HG03060 (cell line): ENCODE data around the gene TMEM259.

ENCODE experiments used
- ATAC-seq: cut with Tn5 transposase; IDR thresholded peaks from one replicate; pipeline ENCODE4 v1.9.1; 2021; ENCODE audit warnings: low read depth, moderate number of reproducible peaks; ENCODE audit not compliant: unreplicated experiment

Gene TMEM259

GRCh38 chr19:990746-991145 is 30.2 kb downstream of the TMEM259 start:
- no peak for ATAC-seq

DNA sequence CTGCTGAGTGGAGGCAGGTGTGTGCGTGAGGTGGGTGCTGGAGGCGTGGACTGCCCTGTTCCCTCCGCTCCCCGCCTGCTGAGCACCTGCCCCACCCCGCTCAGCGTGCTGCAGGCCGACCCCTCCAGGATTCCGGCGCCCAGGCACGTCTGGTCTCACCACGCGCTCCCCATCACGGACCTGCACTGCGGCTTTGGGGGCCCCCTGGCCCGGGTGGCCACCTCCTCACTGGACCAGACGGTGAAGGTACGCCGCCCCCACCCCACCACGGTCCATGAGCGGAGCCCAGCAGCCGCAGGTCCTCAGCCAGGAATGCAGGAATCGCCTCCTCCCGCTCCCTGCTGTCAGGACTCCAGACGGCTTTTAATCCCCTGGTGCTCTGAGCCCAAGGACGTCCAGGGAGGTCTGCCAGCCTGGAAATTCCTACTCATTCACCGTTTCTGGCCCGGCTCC is 30.8 kb downstream of the TMEM259 start:
- no peak for ATAC-seq

- no peak for ATAC-seq
Measured at GRCh38 chr19:989381-990081, 31.4 kb downstream of the TMEM259 start.

GRCh38 chr19:988510-988909 is 32.4 kb downstream of the TMEM259 start:
- no peak for ATAC-seq

- ATAC-seq = no peak
Measured at GRCh38 chr19:988081-988480, 32.8 kb downstream of the TMEM259 start.

DNA sequence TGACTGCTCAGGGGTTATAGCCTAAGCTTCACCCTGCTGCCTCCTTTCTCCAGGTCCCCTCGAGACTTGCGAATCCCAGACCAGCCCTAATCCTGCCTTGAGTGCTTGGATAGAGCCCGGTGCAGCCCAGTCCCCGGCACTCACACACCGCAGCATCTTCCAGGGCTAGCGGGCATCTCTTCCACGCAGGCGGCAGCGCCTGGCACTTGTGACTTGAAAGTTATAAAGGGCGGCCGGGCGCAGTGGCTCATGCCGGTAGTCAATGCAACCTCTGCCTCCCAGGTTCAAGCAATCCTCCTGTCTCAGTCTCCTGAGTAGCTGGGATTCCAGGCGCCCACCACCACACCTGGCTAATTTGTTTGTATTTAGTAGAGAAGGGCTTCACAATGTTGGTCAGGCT is 34.8 kb downstream of the TMEM259 start:
- no peak for ATAC-seq

GRCh38 chr19:984165-984967 is 36.6 kb downstream of the TMEM259 start, which contains the start of gene WDR18:
Gene WDR18 (plus strand): TSS chr19:984345. CDS start chr19:984354, 9 bp downstream.
- ATAC-seq = no peak

GRCh38 chr19:982567-983170 is 38.3 kb downstream of the TMEM259 start:
- no peak for ATAC-seq

GRCh38 chr19:980133-980998 is 40.6 kb downstream of the TMEM259 start:
- ATAC-seq = no peak

- ATAC-seq = no peak
Measured at GRCh38 chr19:979318-979741, 41.6 kb downstream of the TMEM259 start.

DNA sequence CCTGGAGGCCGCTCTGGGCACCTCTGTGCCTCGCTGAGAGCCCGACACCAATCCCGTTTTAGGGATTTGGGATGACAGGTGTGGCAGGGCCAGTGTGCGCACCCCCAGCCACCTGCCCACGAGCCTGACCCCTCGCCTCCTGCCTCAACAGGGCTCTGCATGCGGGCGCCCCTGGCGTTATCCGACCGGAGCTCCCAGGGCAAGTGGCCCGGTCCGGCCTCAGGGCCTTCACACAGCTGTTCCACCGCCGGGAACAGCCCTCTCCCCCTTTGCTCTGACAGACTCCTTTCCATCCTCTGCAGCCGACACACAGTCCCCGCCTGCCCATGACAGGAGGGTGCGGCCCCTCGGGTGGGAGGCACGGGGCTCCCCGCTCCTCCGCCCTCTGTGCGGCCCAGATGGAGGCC is 43.9 kb downstream of the TMEM259 start:
- no peak for ATAC-seq

GRCh38 chr19:976476-976875 is 44.4 kb downstream of the TMEM259 start:
- no peak for ATAC-seq

DNA sequence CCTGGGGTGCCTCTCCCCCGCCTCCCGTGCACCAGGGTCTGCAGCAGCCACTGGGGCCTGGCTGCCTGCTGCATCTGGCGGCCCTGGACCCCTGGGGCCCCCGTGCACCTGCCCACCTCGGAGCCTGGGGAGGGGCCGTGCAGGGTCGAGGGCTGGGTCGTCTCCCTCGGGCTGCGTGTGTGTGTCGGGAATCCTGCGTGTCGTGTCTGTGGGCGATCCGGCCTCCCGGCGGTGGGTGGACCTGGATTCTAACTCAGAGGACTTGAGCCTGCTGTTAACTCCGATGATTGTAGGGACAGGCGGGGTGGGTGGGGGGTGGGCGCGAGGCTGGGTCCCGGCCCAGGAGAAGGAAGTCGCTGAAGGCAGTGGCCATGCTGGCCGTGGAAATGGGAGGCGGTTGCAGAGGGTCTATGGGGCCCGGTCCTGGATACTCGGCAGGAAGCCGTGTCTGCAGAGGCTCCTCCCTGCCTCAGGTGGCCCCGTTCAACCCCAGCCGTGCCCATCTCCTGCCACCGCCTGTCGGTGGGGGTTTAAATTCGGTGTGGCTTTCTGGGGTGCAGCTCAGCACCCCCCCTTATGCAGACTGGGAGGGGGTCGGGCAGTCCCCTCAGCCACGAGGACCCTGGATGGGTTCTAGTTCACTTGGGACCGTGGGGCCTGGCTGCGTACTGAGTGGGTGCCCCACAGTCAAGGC is 46.2 kb downstream of the TMEM259 start:
- ATAC-seq = no peak

DNA sequence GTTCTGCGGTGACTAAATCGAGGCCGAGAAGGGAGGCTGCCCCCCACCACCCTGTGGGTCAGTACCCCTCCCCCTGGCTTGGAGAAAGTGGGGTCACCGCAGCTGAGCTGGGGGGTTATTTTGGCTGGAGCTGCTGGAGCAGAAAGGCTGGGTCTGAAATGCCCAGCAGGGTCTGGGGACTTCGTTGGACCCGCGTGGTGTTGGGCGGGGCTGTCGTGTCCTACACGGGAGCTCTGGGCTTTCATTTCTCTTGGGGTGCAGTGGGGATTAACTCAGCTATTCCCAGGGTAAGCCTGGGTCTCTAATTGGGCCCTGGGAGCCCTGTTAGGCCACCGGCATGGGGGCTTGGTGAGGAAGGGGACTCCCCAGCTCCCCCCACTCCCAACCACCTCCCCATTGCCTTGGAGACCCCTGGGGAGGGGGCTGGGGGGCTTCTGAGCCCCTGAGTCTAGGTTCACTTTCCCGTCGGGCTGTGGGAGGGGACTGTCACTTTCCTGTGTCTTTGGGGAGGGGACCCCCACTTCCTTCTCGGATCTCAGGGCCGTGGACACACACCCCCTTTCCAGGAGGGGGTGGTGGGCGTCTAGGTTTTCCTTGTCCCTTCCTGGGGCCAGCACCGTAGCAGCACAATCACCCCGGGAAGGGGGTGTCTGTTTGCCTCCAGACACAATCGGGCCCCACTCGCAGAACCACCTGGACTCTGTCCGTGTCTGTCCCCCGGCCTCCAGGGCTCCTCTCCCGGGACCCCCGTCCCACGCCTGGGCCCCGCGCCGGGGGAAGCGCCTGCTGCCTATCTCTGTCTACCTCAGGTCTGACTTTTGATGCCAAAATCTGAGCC is 47.0 kb downstream of the TMEM259 start:
- no peak for ATAC-seq

- no peak for ATAC-seq
Measured at GRCh38 chr19:972281-972680, 48.6 kb downstream of the TMEM259 start.

DNA sequence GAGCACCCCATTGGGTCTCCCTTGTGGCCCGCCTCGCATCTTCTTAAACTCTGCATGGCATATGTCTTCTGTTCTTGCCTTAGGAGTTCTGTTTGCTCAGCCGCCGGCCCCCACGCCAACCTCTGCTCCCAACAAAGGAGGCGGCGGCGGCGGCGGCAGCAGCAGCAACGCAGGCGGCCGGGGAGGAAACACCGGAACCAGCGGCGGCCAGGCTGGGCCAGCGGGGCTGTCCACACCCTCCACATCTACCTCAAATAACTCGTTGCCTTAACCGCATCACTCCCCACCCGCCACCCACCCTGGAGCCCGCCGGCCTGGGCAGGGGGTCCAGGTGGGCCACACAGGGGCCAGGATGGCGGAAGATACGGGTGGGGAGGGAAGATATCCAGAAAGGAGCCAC is 49.1 kb downstream of the TMEM259 start:
- ATAC-seq = no peak

DNA sequence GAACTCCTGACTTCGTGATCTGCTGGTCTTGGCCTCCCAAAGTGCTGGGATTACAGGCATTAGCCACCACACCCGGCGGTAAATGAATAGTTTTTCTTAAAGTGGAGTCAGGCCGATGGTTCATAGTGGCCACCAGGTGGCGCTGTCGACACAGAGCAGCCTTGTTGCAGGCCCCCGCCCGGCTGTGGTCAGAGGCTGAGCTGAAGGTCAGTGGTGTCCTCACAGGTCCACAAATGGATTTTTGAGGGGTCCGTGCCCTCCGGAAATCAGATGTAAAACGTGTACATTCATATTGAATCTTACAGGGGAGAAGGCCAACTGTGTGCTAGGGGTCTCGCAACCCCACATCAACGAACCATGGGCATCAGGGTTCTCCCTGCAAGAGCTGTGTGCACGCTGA is 50.2 kb downstream of the TMEM259 start:
- ATAC-seq = no peak

DNA sequence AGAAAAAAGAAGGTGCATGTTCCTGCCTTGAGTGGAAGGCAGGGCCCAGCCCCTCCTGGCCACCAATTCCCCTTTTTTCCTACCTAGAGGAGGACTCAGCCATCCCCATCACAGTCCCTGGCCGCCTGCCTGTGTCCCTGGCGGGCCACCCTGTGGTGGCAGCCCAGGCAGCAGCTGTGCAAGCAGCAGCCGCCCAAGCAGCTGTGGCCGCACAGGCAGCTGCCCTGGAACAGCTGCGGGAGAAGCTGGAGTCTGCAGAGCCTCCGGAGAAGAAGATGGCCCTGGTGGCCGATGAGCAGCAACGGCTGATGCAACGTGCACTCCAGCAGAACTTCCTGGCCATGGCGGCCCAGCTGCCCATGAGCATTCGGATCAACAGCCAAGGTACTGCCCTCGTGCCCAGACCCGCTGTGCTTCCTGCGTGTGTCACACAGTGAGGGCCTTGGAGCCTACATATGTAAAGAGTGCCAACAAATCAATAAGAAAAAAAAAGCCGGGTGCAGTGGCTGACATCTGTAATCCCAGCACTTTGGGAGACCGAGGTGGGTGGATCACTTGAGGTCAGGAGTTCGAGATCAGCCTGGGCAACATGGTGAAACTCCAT is 54.3 kb downstream of the TMEM259 start:
- ATAC-seq = no peak
